Fibroblast of lung (primary cell): Measurements from ENCODE around the gene BAG3.

Experiments
- EZH2 ChIP-seq: IDR thresholded peaks from 2 replicates; pipeline ENCODE4 v1.5.1; 2012; ENCODE audit warnings: low read length, control low read depth, mild to moderate bottlenecking; ENCODE audit errors: missing control alignments
- TF ChIP-seq, protein P1 (sequence below), 2 donors: IDR thresholded peaks in 1 of 2; conservative IDR thresholded peaks in 1 of 2; 1 replicate in 1 of 2; 2 replicates in 1 of 2; pipeline ENCODE4 v1.5.1; 2011 to 2012; ENCODE audit warnings: low read length in 2 of 2, control low read depth in 1 of 2, inconsistent platforms in 1 of 2, low read depth in 1 of 2, mild to moderate bottlenecking in 1 of 2

DNA sequence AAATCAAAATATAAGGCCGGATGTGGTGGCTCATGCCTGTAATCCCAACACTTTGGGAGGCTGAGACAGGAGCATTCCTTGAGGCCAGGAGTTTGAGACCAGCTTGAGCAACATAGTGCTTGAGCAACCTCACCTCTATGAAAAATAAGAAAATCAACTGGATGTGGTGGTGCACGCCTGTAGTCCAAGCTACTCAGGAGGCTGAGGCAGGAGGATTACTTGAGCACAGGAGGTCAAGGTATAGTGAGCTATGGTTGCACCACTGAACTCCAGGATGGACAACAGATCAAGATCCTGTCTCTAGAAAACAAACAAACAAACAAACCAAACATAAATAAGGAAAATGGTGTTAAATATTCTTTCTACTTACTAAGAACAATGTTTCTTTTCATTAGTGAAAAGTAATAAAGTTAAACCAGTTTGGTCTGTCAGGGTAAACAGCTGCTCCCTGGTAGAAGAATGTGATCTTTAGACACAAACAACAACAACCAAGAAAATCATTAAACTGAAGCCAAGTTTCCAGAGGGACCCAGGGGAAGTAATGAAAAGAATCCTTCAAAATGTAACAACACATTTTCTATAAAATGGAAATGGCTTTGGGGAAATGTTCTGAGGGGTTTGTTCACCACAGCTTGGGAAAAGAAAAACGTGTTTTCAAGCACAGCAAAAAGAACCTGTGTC lies 17.5 kb upstream of the BAG3 start:
- TF ChIP-seq EZH2, result no peak
- TF ChIP-seq, protein P1, sequence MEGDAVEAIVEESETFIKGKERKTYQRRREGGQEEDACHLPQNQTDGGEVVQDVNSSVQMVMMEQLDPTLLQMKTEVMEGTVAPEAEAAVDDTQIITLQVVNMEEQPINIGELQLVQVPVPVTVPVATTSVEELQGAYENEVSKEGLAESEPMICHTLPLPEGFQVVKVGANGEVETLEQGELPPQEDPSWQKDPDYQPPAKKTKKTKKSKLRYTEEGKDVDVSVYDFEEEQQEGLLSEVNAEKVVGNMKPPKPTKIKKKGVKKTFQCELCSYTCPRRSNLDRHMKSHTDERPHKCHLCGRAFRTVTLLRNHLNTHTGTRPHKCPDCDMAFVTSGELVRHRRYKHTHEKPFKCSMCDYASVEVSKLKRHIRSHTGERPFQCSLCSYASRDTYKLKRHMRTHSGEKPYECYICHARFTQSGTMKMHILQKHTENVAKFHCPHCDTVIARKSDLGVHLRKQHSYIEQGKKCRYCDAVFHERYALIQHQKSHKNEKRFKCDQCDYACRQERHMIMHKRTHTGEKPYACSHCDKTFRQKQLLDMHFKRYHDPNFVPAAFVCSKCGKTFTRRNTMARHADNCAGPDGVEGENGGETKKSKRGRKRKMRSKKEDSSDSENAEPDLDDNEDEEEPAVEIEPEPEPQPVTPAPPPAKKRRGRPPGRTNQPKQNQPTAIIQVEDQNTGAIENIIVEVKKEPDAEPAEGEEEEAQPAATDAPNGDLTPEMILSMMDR (conservative IDR thresholded peaks at IDR 0.05 in 1 of 2, IDR thresholded peaks at IDR 0.05 in 1 of 2; ENCODE audit: low read depth in 1 of 2, low read length in 2 of 2), result no peak
